GM21825 (cell line): ENCODE measurements around the gene PREX1.
A peak's percentile ranks its signal among the peaks of the same experiment; 100 is the strongest.
"Not testable (repeated sequence)": the region's sequence is repeated elsewhere in the genome, so short reads cannot be mapped to it uniquely, and the experiment has no call there.

ENCODE experiments used
- ATAC-seq: cut with Tn5 transposase; IDR thresholded peaks from one replicate; pipeline ENCODE4 v1.9.1; 2021; ENCODE audit warnings: mild to moderate bottlenecking, moderate library complexity; ENCODE audit not compliant: unreplicated experiment

The PREX1 gene

DNA sequence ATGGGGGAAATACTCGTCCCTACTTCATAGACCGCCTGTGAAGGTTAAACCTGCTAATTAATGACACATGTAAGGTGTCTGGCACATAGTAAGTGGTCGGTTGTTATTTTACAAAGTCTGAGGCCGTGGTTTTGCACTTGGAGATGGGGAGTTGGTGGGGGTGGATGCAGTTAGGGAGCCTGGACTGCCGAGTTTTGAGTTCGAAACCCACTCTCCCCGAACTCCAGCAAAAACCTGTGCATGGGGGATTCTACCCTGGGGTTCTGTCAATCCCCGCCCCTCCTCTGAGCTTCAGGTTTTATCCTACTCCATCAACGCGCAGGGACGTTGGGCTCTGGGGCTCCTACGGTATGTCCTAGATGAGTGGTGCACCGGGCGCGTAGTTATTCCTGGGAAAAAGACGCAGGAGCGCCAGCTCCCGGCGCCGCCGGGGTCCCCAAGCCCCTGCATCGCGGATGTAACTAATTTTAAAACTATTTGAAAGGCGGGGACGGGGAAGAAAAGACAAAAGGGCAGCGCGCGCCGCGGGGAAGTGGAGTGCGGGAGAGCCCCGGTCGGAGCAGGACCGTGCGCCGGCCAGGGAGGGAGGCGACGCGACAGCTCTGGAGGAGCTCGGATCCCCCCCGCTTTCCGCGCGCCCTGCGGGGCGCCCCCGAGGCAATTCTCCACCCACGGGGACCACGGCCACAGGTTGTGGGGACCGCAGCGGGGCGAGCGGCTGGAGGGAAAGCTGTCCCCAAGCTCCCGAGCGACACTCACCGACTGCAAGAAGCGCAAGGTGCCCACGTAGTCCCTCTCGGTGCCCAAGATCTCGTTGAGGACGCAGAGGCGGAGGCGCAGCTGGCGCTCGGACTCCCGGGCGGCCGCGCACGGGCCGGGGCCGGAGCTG is 672 bp downstream of the PREX1 start:
- ATAC-seq, result peak; percentile 13

DNA sequence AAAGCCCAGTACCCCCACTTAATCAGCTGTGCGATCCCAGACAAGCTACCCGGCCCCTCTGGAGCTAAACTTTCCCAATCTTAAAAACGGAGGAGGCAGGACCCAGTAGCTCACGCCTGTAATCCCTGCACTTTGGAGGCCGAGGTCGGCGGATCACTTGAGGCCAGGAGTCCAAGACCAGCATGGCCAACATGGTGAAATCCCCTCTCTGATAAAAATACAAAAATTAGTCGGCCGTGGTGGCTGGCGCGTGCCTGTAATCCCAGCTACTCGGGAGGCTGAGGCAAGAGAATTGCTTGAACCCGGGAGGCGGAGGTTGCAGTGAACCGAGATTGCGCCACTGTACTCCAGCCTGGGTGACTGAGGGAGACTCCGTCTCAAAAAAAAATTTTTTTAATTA is 1.3 kb downstream of the PREX1 start:
- ATAC-seq, result not testable (repeated sequence)

DNA sequence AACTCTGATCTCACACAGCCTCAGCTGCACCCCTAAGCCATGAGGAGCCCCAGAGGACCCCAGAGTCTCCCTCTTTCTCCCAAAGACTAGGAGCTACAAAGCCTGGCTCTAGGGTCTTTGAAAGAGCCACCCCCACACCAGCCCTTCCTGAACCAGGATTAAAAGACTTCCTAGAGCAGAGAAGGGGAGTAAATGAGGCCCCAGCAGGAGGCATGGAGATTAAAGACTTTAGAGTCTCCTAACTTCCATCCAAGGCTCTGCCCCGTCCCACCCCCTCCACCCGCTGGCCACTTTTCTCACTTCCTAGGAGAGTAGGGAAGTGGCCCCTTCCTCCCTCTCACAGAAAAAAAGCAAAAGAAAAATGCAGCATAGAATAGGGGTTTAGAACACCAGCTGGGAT is 1.7 kb downstream of the PREX1 start:
- ATAC-seq, result no peak

DNA sequence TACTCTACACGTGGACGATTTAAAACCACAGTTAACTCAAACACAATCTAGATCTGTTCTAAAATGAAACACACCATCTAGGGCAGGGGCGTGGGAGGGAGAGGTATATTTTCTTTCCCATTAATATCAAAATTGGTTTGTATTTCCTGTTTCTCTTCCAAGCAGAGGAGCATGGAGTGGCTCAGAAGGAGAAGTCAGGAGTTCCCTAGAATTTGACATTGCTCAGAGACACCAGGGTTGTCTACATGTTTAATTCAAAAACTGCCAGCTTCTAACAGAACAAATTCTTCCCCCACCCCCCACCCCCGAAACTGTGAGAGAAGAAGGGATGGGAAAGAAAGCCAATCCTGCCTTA is 2.3 kb downstream of the PREX1 start:
- no peak for ATAC-seq

DNA sequence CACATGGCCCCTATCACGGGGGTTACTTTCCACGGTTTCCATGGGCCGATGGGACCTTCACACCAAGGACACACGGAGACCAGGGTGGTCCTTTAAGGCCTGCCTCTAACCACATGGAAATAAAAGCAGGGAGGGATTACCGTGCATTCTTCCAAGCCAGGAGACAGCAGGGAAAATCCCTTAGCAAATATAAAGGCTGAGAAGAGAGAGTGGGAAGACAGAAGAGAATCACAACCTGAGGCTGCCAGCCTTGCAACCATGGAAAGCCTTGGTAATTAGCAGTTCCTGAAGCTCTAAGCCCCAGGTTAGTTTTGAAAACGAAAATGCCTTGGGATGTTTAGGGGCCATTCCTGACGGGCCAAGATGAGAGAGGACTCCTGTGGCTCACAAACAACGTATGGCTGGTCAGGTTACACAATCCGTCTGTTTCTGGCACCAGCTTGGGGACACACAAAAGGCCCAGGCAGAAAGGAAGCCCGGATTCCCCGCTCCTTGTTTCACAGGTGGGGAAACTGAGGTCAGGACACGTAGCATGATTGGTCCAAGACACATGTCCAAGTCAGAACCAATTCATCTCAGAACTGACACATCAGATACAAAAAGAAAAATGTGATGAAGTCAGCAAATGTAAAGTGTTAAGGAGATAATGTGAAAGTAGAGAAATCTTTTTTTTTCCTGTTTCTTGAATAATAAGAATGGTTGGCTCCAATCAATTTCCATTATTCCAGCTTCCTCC is 2.8 kb downstream of the PREX1 start:
- no peak for ATAC-seq

DNA sequence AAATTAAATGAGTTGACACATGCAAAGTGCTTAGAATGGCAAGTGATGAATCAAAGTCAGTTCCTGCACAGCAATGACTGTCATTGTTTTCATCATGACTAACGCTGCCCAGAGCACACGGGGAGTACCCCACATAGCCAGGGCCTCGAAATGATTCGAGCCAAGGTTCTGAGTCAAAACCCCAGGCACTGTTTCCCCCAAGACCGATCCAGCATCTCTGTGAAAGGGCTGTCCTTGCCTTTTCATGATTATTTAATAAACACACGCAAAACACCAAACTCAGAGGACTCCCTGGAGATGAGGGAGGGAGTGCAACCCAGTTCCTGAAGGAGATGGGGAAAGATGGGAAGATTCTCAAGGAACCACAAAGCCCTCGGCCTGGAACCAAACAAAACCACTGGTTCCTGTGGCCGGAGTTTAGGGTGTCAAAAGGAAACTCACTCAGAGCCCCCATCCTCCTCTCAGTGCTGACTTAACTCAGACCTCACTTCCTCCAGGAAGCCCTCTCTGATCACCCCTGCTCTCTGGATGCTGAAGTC is 3.8 kb downstream of the PREX1 start:
- ATAC-seq, result peak; percentile 27

DNA sequence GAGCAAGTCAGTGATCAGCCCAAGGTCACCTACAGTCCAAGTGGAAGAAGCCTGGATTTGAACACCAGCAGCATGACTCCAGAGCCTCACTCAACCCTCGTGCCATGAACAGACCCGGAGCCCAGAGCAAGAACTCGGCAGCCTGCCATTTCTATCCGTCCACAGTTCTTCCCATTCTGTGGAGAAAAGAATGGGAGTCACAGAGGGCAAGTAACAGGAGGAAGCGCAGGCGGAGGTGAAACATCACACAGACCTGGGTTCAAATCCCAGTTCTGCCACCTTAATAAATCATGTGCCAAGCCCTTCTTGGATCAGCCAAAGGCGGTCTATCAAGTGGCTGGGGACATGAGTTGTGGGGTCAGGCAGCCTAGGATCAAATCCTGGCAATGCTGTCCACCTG is 4.3 kb downstream of the PREX1 start:
- ATAC-seq, result no peak

DNA sequence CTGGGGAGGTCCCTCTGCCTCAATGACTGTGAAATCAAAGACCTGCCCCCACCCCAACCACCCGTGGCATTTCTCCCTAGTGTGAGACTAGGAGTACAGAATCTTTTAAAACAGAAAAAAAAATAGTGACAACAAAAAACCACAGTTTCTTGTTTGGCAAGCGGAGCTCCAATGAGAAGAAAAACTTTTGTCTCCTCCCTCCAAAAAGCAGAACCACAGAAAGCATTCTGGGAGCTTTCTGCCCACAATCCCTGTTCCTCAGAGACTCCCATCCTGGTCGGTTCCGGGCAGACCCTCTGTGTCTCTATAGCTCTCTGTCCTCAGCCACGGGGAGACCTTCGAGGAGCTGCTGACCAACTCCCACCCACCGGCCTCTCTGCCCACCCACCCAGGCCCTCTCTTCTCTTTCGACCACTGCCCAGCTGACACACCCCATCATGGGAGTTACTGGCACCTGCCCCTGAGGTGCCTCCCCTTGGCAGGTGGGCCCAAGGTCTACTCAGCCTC is 4.9 kb downstream of the PREX1 start:
- no peak for ATAC-seq

DNA sequence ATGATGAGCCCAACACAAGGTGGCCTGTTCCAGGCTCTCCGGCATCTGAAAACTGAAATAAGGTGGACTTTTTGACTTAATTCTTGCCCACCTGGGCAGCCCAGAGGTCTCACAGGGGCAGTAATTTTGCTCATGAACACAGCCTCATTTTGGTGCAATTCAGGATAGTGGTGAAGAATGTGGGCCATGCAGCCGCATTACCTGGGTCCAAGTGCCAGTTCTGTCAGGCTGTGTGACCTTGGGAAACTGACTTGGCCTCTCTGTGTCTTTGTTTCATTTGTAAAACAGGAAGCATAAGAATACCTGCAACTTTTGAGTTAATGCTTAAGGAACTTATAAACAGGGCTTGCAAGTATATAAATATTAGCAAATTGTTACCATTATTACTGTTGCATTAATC is 5.6 kb downstream of the PREX1 start:
- ATAC-seq, result no peak

DNA sequence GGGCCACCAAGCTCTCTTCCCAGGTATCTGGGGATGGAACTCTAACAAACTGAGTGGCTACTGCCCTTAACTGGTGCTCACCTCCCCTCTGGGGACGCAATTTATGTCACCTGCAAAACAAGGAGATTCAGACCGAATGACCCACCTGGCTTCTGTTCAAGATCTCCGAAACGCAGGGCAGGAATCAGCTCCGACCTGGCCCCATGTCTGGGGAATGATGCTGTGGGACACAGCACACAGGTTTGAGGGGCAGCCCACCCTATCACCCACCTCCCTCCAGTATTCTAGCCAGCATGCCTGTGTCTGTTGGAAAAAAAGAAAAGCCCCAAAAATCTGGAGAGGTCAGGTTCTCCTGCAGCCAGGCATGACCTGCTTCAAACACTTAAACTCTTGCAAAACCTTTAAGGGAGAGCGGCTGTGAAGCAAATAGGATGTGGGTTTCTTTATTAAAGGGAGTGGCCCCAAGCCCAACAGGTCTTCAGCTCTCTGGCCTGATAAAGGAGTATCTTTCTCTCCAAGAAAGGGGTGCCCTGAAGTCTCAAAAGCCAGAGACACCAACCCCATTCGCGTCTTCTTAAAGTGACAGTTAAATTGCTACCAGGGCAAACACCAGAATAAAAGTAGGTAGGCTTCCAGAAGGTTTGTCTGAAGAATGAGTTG is 6.4 kb downstream of the PREX1 start:
- ATAC-seq, result no peak

DNA sequence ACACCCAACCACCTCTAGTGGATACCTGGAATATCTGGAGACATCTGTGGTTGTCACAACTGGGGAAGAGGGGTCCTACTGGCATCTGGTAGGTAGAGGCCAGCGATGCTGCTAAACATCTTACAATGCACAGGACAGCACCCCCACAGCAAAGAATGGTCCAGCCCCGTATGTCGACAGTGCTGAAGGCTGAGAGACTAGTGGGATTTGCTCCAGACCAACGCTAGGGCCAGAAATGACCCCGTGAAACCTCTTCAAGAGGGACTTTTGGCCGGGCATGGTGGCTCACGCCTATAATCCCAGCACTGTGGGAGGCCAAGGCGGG is 7.2 kb downstream of the PREX1 start:
- no peak for ATAC-seq

DNA sequence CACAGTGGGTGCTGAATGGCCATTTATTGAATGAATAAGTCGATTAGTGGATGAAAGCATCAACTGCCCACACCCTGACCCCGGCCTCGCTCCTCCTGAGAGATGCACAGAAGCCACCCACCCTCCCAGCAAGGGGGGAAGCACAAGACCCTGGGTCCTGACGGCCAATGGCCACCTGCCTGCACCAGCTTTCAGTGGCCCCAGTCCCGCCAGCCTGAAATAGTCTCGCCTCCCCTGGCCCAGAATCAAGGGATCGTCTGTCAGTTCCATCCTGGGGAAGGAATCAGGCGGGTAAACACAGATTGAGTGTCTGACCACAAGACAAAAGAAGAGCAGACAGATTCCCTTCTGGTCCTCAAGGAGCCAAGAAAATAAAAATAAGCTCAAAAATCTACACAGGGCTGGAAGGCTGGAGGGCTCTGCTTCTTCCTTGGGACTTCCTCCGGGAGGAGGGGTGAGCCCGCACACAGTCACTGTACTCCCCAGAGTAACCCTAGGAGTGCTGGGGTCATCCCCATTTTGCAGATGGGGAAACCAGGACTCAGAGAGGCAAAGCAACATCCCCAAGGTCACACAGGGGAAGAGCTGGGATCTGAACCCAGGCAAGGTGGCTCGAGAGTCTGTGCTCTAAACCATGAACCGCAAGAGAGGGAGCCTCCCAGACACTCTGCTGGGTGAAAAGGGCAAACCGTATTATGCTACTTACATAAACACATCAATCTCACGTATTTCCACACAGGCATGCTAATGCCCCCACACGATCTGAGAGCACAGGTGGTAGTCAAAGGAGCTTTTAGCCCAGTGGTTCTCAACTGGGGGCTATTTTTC is 7.8 kb downstream of the PREX1 start:
- ATAC-seq, result no peak

DNA sequence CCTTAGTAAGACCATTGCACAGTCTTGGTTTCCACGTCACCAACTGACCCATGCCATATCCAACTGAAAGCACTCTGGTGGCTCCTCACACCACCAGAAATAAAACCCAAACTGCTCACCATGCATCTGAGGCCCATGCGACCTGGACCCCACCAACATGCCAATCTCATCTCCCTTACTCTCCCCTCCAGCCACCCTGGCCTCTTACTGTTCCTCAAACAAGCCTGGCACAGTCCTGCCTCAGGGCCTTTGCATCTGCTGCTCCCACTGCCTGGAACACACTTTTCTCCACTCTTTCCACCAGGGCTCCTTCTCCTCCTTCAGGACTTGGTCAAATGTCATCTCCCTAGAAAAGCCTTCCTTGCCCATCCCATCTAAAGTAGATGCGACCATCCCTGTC is 8.7 kb downstream of the PREX1 start:
- ATAC-seq, result no peak

DNA sequence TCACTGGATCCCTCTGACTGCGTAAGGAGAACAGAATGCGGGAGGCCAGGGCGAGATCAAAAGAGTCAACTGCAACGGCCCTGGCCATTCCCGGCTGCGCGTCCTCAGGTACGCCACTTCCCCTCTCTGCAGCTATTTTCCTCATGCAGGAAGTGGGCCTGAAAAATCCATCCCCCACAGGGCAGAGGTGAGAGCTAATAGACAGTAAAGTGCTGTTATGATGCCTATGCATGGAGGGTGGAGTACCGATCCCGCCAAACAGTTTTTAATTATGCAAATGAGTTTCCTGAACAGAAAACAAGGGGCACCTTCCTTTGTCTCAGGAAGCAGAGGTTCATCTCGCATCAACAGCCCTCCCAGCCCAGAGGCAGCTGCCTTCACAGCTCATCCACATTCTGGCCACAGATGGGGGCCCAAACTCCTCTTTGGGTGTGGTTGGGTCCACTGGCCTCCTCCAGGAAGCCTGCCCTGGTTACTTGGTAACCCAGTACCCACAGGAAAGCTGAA is 9.3 kb downstream of the PREX1 start:
- peak; percentile 52 for ATAC-seq

DNA sequence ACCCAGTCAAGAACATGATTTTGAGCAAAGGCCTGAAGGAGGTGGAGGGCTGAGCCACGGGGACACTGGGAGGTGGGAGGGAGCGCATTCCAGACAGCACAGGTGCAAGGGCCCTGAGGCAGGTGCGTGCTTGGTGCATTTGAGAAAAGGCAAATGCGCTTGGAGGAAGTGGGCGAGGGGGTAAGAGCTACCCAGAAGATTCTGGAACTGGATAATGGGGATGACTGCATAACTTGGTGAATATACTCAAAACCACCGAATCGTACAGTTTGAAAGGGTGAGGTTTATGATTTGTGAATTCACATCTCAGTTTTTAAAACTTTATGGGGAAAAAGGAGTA is 9.8 kb downstream of the PREX1 start:
- ATAC-seq, result no peak

DNA sequence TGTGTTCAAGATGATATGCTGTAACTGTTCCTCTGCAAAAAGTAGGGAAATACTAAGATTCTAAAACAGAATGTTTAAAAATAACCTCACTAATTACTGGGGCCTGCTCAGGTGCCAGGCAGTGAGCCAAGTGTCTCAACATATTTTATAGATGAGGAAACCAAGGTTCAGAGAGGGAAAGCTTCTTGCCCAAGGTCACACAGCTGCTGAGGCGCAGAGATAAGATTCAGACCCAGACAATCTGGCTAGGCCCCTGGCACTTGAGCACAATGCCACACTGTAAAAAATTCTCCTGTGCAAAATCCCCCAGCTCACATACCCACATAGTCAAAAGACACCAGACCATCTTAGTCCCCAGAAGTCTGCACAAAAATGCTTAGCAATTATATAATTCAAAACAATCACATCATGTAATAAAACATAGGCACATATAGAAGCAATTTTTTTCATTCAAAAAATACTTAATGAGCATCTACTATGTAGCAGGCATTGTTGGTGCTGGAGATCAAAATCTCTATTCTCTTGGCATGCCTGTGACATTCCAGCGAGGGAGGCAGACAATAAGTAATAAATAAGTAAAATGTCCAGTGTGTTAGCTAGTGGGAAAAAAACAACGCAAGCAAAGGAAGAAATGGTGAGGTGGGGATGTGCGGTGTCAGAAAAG is 10.3 kb downstream of the PREX1 start:
- no peak for ATAC-seq

DNA sequence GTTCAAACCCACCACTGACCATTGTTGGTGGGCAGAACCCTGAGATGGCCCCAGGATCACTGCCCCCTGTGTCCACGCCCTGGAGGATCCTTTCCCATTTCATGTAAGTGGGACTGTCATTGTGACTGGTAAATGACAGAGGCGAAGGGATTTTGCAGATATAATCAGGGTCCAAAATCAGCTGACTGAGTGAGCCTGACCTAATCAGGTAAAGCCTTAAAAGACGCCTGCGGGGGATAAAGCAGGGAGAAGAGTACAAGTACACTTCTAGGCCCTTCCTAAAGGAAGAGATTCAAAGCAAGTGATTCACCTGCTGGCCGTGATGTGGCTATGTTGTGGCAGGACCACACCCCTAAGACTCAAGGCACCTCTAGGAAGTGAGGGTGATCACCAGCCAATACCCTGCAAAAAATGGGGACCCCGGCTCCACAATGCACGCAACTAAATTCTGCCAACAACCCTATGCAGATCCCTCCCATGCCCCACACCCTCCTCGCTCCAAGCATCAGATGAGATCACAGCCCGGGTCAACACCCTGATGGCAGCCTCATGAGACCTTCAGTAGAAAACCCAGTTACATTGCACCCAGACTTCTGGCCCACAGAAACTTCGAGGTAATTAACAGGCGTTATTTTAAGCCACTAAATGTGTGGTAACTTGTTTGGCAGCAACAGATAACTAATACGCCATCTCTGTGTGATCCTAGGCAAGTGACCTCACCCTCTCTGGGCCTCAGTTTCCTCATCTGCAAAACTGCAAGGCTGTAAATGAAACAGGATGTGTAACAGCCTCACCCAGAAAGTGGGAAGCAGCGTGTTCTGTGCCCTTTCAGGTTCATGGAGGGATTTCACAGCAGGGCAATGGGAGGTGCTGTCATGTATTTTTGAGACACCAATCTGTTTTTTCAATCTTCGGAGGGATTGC is 11.3 kb downstream of the PREX1 start:
- ATAC-seq, result no peak

DNA sequence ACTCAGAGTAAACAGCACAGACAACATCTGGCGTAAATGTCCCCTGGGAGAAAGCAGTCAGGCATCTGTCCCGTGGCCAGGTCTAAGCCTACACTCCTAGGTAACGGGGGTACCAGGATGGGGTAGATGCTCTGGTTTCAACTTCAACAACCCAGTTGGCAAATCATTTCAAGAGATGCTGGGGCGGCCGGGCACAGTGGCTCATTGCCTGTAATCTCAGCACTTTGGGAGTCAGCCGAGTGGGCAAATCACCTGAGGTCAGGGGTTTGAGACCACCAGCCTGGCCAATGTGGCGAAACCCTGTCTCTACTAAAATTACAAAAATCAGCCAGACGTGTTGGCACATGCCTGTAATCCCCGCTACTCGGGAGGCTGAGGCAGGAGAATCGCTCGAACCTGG is 12.3 kb downstream of the PREX1 start:
- no peak for ATAC-seq

DNA sequence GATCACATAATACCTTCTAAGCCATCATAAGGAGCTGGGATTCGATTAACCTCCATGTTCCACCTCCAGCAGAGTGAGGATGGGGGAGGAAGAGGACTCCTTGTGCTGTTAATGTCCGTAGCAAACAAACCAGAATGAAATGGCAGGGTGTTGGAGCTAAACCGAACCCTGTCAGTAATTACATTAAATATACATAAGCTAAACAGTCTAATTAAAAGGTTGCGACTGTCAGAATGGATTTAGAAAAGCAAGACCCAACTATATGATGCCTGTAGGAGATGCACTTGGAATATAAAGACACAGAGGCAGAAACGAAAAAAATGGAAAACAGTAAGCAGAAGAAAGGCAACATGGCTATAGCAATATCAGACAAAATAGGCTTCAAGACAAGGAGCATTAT is 13.2 kb downstream of the PREX1 start:
- no peak for ATAC-seq
